Retina (tissue), 1 donor: ENCODE measurements around the gene PNKD.
"Not testable (repeated sequence)": the region's sequence is repeated elsewhere in the genome, so short reads cannot be mapped to it uniquely, and the experiment has no call there.

Source experiments
- DNase-seq: peaks from one replicate; pipeline ENCODE4 v3.0.0-alpha.2; 2016

Gene PNKD

GRCh38 chr2:218294430-218295022 lies 24.2 kb downstream of the PNKD start:
- DNase-seq, result no peak

DNA sequence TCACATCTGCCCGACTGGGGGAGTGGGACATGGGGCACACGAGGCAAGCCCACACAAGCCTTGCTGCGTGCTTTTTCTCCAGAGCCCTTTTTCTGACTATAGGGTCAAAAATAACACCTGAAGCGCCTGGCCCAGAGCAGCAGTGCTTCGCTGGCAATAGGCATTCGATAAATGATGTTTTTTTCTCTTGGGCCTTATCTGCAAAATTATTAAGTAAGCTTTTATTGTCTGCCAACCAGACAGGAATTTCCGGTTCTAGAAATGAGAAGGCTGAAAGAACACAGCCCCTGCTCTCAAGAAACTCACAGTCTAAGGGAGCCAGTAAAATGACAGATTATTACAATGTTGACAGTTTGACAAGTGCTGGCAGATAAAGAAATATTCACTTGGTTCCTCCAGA lies 24.7 kb downstream of the PNKD start:
- no peak for DNase-seq

DNA sequence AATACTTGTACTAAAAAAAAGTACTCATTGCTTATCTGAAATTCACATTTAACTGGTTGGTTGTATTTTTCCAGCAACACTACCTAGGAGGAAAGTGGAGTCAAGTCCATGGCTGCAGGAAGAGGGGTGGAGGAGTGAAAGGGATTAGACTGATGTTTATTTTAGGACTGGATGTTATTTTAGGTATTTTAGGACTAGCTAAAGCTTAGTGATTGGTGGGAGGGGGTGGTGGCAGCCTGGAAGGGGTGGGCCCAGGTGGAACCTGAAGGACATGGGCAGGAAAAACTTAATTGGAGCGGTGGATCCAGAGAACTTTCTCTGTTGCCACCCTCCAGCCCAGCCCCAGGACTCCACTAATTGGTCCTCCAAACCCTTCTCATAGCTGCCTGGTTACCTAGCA lies 25.9 kb downstream of the PNKD start:
- no peak for DNase-seq

GRCh38 chr2:218296847-218297246 lies 26.5 kb downstream of the PNKD start:
- DNase-seq, result no peak

- no peak for DNase-seq
Observed at GRCh38 chr2:218298314-218298875, 28.1 kb downstream of the PNKD start.

DNA sequence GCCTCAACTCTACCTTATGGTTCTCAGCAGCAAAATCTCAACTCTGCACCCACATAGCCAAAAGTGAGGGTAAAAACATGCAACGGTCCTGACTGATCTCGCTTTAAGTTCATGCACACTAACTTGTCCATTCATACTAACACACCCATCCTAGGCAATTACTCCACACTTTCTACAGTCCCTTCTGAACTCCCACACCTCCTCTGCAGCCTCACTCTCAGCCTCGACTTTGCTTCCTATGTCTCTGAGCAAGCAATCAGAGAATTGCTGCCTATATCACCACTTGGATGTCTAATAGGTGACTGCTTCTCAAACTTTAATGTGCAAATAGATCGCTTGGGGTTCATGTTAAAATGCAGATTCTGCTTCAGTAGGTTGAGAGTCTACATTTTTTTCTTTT lies 29.8 kb downstream of the PNKD start:
- no peak for DNase-seq

DNA sequence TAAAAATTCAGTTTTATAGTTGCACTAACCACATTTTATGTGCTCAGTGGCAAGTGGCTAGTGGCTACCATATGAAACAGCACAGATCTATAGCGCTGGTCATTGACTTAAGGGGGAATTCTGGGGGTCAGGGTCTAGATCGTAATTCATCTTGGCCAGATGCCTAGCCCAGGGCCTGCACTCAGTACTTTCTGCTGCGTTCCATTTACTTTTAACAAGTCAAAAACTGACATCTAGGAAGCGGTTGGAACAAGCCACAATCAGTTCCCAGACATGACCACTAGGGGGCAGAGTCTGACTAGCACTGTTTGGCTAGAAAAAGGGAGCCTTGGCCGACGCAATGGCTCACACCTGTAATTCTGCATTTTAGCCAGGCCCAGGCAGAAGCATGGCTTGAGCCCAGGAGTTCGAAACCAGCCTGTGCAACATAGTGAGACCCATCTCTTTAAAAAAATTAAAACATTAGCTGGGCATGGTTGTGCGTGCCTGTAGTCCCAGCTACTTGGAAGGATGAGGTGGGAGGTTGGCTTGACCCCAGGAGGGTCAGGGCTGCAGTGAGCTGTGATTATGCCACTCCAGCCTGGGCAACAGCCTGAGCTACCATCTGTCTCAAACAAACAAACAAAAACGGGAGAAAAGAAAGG lies 31.0 kb downstream of the PNKD start:
- DNase-seq, result peak; percentile 86

GRCh38 chr2:218305383-218305782 lies 35.1 kb downstream of the PNKD start:
- DNase-seq, result no peak

- no peak for DNase-seq
Observed at GRCh38 chr2:218306184-218306920, 36.0 kb downstream of the PNKD start.

DNA sequence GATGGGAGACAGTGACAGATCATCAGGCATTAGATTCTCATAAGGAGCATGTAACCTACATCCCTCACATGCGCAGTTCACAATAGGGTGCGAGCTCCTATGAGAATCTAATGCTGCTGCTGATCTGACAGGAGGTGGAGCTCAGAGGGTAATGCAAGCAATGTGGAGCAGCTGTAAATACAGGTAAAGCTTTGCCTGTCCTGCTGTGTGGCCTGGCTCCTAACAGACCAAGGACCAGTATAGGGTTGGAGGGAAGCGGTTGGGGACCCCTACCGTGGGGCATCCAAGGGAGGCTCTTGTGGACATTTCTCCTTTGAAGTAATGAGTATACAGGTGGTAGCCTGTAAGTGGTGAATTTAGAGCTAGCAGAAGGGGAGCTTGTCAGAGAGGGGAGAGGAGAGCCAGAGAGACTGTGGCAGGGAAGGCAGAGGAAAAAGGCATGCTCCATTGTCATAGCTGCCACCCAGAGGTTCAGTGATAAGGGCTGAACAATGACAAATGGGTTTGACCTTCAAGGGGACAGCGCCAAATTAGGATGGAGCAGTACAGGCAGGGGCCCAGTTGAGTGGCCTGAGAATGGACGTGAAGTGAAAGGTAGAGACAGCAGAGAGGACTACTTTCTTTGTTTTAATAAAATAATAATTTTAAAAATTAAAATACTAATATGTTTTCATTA lies 37.2 kb downstream of the PNKD start:
- no peak for DNase-seq

DNA sequence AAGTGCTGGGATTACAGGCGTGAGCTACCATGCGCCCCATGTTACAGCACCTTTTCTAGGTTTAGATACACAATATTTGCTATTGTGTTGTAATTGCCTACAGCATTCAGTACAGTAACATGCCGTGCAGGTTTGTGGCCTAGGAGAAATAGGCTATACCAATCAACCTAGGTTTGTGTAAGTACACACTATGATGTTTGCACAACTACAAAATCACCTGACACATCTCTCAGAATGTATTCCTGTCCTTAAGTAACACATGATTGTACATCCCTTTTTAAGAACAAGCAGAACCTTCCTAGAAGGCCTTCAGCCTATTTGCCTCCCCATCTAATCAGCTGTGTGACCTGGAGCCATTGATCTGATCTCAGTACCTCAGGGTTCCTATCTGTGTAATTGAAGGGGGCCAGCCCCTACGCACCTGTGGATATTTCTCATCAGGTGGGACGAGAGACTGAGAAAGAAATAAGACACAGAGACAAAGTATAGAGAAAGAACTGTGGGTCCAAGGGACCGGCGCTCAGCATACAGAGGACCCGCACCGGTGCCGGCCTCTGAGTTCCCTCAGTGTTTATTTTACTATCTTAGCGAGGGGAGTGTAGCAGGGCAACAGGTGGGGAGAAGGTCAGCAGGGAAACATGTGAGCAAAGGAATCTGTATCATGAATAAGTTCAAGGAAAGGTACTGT lies 40.7 kb downstream of the PNKD start:
- no peak for DNase-seq

GRCh38 chr2:218311541-218312266 lies 41.4 kb downstream of the PNKD start:
- DNase-seq, result not testable (repeated sequence)

- no peak for DNase-seq
Observed at GRCh38 chr2:218312267-218312756, 42.0 kb downstream of the PNKD start.

DNA sequence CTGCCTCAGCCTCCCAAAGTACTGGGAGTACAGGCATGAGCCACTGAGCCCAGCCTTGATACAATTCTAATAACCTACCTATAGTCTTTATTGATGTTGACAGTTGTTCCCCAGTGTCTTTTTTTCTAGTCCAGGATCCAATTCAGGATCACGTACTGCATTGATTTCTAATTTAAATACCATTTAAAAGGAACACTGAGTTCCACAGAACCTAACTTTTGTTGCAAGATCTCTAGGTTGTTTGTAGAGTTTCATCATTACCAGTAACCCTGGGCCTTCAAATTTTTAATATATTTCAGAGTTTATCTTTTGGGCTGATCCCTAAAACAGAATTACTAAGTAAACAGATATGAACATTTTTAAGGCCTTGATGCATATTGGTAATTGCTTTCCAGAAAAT lies 43.0 kb downstream of the PNKD start:
- no peak for DNase-seq

GRCh38 chr2:218314764-218315163 lies 44.4 kb downstream of the PNKD start:
- DNase-seq, result not testable (repeated sequence)

- DNase-seq, result no peak
Observed at GRCh38 chr2:218315397-218315796, 45.1 kb downstream of the PNKD start.

- no peak for DNase-seq
Observed at GRCh38 chr2:218317303-218317630, 46.9 kb downstream of the PNKD start.

DNA sequence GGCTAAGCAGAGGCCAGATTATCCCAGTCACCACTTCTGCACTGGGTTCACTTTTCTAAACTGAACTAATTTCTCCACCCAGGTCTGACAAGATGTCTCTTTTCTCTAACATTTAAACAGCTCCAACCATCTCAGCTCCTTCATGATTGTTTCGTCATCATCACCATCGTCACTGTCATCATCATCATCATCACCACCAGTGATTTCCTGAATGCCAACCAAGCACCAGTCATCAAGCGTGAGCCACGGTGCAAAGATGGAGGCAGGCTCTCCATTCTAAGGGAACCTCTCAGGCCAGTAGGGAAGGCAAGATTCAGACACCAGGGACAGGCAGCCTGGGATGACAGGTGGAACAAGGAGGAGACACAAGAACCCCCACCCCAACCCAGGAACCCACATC lies 47.5 kb downstream of the PNKD start:
- DNase-seq, result no peak

DNA sequence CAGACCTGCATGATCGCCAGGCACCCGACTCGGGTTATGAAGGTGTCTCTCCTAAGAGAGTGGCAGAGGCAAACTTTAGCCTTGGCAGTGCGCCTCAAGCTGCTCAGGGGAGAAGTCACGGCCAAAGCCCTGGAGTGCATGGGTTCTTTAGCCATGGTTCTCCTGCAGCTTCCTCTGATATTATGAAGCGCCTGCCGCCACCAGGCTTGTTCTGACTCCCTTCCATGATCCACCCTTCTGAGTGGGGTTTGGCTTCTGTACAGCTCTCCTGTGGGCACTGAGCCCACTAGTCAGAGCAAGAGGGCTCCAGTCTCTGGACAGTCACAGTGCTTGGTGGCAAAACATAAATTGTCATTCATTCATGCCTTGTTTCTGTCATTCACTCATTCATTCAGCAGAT lies 47.9 kb downstream of the PNKD start:
- DNase-seq, result no peak

DNA sequence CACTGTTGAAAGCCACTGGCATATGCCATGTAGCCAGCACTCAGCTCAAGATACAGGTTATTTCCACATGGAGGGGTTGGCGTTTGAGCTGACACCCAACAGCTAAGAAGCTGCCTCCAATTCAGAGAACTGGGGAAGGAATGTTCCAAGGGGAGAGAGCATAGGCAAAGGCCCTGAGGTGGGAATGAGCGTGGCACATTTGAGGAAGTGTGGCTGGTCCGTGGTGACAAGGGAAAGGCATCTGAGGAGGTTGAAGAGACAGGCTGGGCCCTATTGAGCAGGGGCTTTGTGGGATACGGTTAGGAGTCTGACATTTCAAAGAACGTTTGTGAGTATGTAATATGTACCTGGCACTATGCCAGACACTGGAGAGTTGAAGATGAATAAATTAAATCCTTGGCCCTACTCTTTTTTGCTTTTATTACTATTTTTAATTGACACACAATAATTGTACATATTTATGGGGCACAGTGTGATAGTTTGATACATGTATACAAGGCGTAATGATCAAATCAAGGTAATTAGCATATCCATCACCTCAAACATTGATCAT lies 49.6 kb downstream of the PNKD start:
- DNase-seq, result no peak

DNA sequence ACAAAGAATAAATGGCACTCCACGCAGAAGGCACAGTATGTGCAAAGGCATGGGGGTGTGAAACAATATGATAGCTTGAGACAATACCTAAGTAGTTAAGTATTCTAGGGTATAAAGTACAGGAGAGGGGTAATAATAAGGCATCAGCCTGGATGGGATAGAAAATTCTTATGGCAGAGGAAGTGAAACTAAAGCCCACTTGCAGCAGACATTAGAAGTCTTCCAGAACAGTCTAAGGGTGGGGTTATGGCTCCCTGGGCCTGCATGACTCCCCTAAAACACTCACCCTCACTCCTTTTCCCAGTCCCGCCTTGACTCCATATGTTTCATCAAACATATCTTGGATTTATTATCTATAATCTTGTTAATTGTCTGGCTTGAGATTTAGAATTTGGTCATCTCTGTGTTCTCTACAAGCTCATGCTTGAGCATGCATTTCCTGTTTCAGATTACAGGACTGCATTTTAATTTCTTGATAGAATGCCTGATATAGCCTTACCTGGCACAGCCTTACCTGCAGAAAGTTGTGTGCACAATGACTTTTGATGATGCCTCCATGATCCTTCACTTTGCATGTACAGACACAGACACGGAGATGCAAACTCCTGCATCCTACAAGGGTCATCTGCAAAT lies 50.5 kb downstream of the PNKD start:
- no peak for DNase-seq
